ENCODE results near the gene WDR72.

DNA sequence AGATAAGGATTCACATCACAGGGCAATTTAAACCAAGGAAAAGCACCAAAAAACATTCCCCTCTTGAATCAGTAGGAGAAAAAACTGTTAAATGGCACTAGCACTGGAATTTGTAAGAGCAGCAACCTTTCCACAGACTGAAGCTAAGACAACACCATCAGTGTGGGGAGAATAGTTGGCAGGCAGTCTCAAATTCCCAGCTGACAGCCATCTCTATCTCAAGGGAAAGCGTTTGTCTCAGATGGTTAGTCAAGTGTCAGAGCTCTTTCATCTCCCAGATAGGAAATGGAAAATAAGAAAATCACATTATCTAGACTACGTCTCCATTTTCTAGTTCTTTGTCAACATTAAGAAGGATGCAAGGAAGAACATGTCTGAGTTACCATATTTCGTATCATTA is 228.7 kb downstream of the WDR72 start:
- TF ChIP-seq FOXM1 (IDR thresholded peaks at IDR 0.05; ENCODE audit: borderline replicate concordance), result no peak
- no peak for TF ChIP-seq ELF4 (IDR thresholded peaks at IDR 0.05)
- TF ChIP-seq LEF1 (IDR thresholded peaks at IDR 0.05; ENCODE audit: borderline replicate concordance), result no peak
- no peak for TF ChIP-seq SP1 (IDR thresholded peaks at IDR 0.05)
- no peak for TF ChIP-seq NFRKB (IDR thresholded peaks at IDR 0.05)
